Pancreas (tissue), 10 donors: ENCODE measurements around the gene TCIRG1. TPM values are rescaled to one million over a fixed set of nuclear protein-coding genes. Genes with fewer than 3 reads are reported as not detected.
A peak's percentile ranks its signal among the peaks of the same experiment; 100 is the strongest.

Source experiments
- ATAC-seq, 4 donors: fragments of 200-7000 bp; cut with Tn5 transposase; one replicate each; pipeline versions ENCODE4 v1.8.0 to v1.9.1; 2020; ENCODE audit warnings: mild to moderate bottlenecking in 4 of 4, moderate library complexity in 4 of 4
- DNase-seq, 6 donors: peaks; one replicate each; pipeline ENCODE4 v3.0.0-alpha.2; 2020
- FAIRE-seq: peaks from 2 replicates; lab custom pipeline; 2012; peaks lifted over from hg19 to GRCh38; lab: Jason Lieb, UNC
- H3K27ac ChIP-seq, 4 donors: fragments of 200-600 bp; sonication (generic); 1 replicate in 3 of 4; 2 replicates in 1 of 4; pipeline versions ENCODE4 v1.5.0 to v1.8.0; 2020
- H3K27me3 ChIP-seq, 4 donors: fragments of 200-600 bp; one replicate each; pipeline ENCODE4 v1.8.0; 2021
- H3K36me3 ChIP-seq, 3 donors: fragments of 200-600 bp; sonication (generic) in 1 of 3; one replicate each; pipeline versions ENCODE4 v1.5.0 to v1.8.0; 2020 to 2021
- H3K4me1 ChIP-seq, 3 donors: fragments of 200-600 bp; one replicate each; pipeline ENCODE4 v1.8.0; 2021
- H3K4me3 ChIP-seq, 4 donors: fragments of 200-600 bp; sonication (generic) in 2 of 4; one replicate each; pipeline versions ENCODE4 v1.5.0 to v1.8.0; 2020 to 2021
- H3K9me3 ChIP-seq, 4 donors: fragments of 200-600 bp; one replicate each; pipeline ENCODE4 v1.8.0; 2021
- WGBS, 2 donors: extraction: QIAGEN DNeasy Blood & Tissue Kit; methylation state at CpG; one replicate each; pipeline ENCODE4 v1.1.7; 2013; 5-methylcytosine and 5-hydroxymethylcytosine counted together
- intact Hi-C, 3 donors: fragments of 100-400 bp; cut with DNase I; formaldehyde crosslinking; loops; one replicate each; pipeline versions ENCODE4 v1.11.1 to v1.14.2; 2022
- polyA plus RNA-seq, 2 donors: library from polyadenylated mRNA; stranded (reverse); fragments of 200-250 nt; gene quantifications; one replicate each; pipeline ENCODE4 v1.2.3, GENCODE V29; 2013
- total RNA-seq, 6 donors: library from RNA; stranded (reverse); fragmentation: NEBNext Ultra II Directional in 4 of 6; extraction: Animal tissue kit (Norgen Biotek cat#: 25700) in 4 of 6; gene quantifications; one replicate each; pipeline versions ENCODE4 v1.2.1 to v1.2.4, GENCODE V29; 2021 to 2023
- TF ChIP-seq, protein P1 (sequence below), 4 donors: fragments of 200-600 bp; sonication (generic) in 3 of 4; IDR thresholded peaks; one replicate each; pipeline versions ENCODE4 v1.5.0 to v1.8.0; 2021; ENCODE audit warnings: antibody characterized with exemption in 4 of 4
- donor health status: healthy with polysubstance abuse.
- donor health status: DM: no; HTN: no; CAD: no; lungs with moderate emphysema.
- donor health status: DM: no; HTN: no; CAD: no.
- donor health status: control.
- donor health status: control.
- donor health status: Bipolar disorder and iron deficiency.
- donor health status: DM: yes; HTN: yes; CAD: no.
- donor health status: DM: no; HTN: no; CAD: no.
- donor health status: DM: no; HTN: no; CAD: no.
- donor health status: DM: yes; HTN: yes; CAD: no.

The TCIRG1 gene
- total and polyA plus RNA-seq, 8 donors: 166 to 1,036 (median 211) TPM

DNA sequence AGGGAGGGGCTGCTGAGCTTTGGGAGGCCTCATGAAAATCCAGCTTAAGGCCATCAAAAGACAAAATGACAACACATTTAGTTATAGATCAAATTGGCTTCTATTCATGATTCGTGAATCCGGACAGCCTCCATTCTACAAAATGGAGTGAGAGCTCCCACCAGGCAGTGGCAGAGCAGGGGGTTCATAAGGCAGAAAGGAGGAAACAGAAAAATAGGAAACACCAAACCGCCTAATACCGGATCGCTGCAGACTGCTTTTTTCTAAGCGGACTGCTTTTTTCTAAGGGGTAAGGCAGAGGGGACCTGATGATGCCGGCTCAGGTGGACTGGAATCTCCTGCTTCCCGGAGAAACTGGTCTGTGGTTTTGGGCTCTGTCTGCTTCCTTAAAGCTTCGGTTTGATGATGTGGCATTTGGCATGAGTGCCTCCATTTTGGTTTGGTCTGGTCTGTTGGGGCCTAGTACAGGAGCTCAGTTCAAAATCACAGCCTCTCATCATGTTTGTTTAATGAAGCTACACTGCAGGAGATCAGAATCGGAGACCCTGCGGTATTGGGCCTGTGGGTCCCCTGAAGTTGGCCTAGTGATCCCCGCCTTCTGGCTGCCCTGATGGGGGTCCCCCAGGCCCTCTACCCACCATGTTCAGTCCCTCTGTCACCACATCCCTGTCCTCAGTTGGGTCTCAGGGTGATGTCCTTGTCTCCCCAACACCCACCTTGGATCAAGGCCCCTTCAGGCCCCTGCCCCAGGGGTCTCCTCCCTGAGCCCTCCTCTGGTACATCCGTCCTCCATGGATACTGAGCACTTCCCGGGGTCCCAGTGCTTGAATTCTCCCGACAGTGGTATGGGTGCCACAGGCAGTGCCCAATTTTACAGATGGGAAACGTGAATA, 27.5 kb upstream of the TCIRG1 start:
- no peak for FAIRE-seq
- ATAC-seq: no peak

GRCh38 chr11:68012044-68012842, 26.6 kb upstream of the TCIRG1 start:
- no peak overlapping the region for H3K4me3 ChIP-seq
- FAIRE-seq (no peak), DNase-seq (peak in 4 of 6 donors; percentile 24 to 77 (median 62))

More for the DNA sequence above, 27.5 kb upstream of the TCIRG1 start:
- DNase-seq: peak in 2 of 6 donors; percentile 17 to 29
- H3K9me3 ChIP-seq: no peaks in the 10 kb centered on the region
- peak overlapping the region in 2 of 4 donors; percentile 22 to 35 for H3K4me3 ChIP-seq
- TF ChIP-seq, protein P1, sequence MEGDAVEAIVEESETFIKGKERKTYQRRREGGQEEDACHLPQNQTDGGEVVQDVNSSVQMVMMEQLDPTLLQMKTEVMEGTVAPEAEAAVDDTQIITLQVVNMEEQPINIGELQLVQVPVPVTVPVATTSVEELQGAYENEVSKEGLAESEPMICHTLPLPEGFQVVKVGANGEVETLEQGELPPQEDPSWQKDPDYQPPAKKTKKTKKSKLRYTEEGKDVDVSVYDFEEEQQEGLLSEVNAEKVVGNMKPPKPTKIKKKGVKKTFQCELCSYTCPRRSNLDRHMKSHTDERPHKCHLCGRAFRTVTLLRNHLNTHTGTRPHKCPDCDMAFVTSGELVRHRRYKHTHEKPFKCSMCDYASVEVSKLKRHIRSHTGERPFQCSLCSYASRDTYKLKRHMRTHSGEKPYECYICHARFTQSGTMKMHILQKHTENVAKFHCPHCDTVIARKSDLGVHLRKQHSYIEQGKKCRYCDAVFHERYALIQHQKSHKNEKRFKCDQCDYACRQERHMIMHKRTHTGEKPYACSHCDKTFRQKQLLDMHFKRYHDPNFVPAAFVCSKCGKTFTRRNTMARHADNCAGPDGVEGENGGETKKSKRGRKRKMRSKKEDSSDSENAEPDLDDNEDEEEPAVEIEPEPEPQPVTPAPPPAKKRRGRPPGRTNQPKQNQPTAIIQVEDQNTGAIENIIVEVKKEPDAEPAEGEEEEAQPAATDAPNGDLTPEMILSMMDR (IDR thresholded peaks at IDR 0.05): no peak
- no peaks in the 10 kb centered on the region for H3K27me3 ChIP-seq
- H3K36me3 ChIP-seq: no peaks in the 10 kb centered on the region
- H3K4me1 ChIP-seq: peaks cover 26 to 35% (median 27%) of the 10 kb centered on the region in 3 donors
- peak overlapping the region; percentile 80 to 89 (median 84) for H3K27ac ChIP-seq
- 85 to 87% methylated on average over 16 of the region's 16 CpGs for WGBS, 2 donors
- intact Hi-C loops: no loop called here

DNA sequence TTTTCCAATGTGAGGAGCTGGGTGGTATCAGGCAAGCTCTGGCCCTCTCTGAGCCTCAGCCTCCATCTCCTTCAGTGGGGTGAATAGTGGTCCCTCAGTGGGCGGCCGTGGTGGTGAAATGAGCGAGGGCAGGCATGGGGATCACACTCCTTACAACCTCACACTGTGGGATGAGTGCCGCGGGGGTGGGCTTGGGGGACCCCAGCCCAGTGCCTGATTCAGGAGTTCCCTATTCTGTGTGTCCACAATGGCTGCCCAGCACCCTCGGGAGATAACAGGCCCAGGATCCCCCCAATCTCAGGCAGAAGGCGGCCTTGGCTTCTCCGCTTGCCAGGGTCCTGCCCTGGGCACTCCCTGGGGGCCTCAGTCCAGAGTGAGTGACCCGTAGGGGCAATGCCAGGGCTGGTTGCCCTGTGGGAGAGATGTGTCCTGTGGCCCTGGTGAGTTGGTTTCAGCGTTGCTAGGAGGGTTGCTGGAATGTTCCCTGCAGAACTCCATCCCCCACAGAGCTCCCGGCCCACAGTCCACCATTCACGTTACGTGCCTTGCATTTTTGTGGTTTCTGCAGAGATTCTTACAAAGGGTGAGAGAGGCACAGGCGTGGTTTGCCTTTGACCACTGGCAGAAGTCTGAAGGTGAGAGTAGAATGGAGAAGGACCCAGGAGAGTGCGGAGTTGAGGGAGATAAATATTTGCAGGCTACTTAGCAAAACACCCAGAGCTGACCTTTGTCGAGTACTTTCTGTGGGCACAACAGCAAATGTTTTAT, 25.8 kb upstream of the TCIRG1 start:
- no peak for FAIRE-seq
- 68 to 69% methylated on average over 16 of the region's 16 CpGs for WGBS, 2 donors

More at GRCh38 chr11:68012044-68012842, 26.6 kb upstream of the TCIRG1 start:
- Histone ChIP-seq H3K27me3 (no peaks in the 10 kb centered on the region), H3K27ac (peak overlapping the region; percentile 75 to 89 (median 84)), H3K36me3 (no peaks in the 10 kb centered on the region), H3K4me1 (peaks cover 26 to 35% (median 27%) of the 10 kb centered on the region in 3 donors), H3K9me3 (no peaks in the 10 kb centered on the region)
- intact Hi-C loops: no loop called here
- TF ChIP-seq, protein P1 (IDR thresholded peaks at IDR 0.05): no peak
- no peak for ATAC-seq
- 66 to 71% methylated on average over 17 of the region's 17 CpGs for WGBS, 2 donors

DNA sequence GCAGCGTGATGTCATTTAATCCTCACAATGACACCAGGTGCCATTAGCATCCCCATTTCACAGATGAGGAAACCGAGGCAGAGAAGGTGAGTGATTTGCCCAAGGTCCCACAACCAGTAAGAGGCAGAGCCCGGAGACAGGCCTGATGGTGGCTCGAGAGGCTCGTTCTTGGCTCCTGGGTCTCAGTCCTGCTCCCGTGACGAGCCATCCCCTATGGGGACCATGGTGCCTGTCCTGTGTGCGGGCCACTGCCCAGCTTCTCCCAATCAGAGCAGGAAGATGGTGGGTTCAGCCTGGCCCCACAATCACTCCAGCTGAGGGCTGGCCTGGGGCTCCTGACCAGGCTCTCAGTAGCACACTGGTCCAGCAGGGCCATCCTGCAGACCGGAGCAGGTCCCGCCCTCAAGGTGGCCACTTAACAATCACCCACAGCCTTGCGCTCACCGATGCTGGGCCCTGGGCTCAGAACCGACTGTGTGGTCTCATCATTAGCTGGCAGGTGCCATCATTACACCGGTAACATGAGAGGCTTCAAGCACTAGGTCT, 25.1 kb upstream of the TCIRG1 start:
- intact Hi-C loops: no loop called here
- no peaks in the 10 kb centered on the region for H3K9me3 ChIP-seq
- FAIRE-seq: no peak
- H3K4me3 ChIP-seq: no peak overlapping the region
- H3K36me3 ChIP-seq: no peaks in the 10 kb centered on the region
- H3K4me1 ChIP-seq: peaks cover 20 to 29% (median 22%) of the 10 kb centered on the region in 3 donors
- WGBS, 2 donors: 86 to 88% methylated on average over 14 of the region's 14 CpGs
- TF ChIP-seq, protein P1 (IDR thresholded peaks at IDR 0.05): no peak
- DNase-seq: peak in 2 of 6 donors; percentile 14 to 59
- no peak for ATAC-seq
- peak overlapping the region; percentile 70 to 89 (median 81) for H3K27ac ChIP-seq
- H3K27me3 ChIP-seq: no peaks in the 10 kb centered on the region

More for the DNA sequence above, 25.8 kb upstream of the TCIRG1 start:
- TF ChIP-seq, protein P1 (IDR thresholded peaks at IDR 0.05): no peak
- DNase-seq: peak; percentile 35 to 68 (median 59)
- H3K27me3 ChIP-seq: no peaks in the 10 kb centered on the region
- intact Hi-C loops: no loop called here
- peaks cover 26 to 33% (median 27%) of the 10 kb centered on the region in 3 donors for H3K4me1 ChIP-seq
- H3K4me3 ChIP-seq: no peak overlapping the region
- peak; percentile 1 to 39 (median 13) for ATAC-seq
- no peaks in the 10 kb centered on the region for H3K36me3 ChIP-seq
- H3K9me3 ChIP-seq: no peaks in the 10 kb centered on the region
- peak overlapping the region; percentile 75 to 89 (median 84) for H3K27ac ChIP-seq
